Measurements from ENCODE around the gene CRISP1.
"Not testable (repeated sequence)": the region's sequence is repeated elsewhere in the genome, so short reads cannot be mapped to it uniquely, and the experiment has no call there.

The CRISP1 gene

DNA sequence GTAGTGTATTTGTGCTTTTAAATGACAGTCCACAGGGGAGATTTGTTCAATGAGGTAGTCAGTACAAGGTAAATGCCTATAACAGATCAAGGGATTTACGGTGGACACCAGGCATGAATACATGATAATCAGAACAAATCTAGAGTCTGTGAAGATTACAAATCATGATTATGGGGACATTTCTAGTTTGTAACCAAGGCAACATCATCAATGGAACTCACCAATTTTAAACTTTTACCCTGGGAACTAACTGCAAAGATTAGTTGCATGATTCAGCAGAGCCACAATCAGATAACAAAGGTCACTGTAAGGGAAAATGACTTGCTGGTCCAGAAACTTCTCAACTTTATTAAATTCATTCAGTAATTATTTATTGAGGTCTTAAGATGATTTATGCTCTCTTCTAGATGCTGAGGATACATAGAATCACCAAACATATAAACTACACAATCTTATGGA, at the start of gene CRISP1:
TSS of gene CRISP1 (minus strand) at position 51 of the 459 bp plus-strand sequence. CDS start 9,135 bp downstream, outside the sequence.
- no peak for DNase-seq (ENCODE audit: low read depth)

DNA sequence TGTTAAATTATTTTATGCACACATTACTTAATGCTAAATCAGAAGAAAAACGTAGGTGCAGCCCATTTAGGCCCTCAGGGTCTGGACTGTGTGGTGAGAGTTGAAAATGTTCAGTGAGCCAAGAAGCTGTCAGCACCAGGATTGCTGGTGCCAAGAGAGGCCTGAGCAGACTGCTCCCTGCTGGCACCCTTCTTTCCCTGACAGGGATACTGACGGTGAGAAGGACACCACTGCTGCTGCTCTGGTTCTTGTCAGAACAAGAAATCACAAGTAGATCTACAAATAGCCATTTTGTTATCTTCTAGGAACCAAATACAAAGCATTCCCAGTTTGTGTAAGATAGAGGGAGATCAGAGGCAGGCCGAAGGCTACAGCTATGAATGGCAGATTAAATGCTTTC, 48.7 kb upstream of the CRISP1 start:
- no peak for DNase-seq (ENCODE audit: low read depth)

DNA sequence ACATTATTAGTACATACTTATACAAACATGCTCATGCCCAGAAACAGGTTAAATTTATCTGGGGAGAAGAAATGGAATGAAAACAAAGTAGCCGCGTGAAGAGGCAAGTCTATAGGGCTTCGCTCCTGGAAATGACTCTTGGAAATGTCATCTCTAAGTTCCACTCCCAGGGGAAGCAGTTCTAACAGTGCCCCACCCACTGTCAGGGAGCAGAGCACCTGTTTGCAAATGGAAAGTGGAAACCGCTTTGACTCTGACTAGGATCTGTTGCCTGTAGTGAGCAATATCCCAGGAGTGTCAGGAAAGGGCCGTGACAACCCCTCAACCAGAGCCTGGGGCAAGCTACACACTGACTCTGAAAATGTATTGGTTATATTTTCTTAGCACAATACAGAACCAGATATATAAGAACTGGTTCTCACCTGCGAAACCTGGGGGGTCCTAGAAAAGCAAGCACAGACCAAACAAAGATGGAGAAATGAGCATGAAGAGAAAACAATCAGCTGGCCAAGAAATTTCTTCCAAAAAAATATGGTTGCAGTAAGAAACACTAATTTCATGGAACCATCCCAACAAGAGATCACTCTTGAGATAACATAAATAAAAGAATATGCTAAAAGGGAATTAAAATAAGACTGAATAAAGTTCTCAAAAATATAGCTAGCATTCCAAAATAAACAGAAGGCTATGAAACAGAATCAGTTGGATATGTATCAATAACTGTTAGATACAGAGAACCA, 47.5 kb upstream of the CRISP1 start:
- no peak for DNase-seq (ENCODE audit: low read depth)

DNA sequence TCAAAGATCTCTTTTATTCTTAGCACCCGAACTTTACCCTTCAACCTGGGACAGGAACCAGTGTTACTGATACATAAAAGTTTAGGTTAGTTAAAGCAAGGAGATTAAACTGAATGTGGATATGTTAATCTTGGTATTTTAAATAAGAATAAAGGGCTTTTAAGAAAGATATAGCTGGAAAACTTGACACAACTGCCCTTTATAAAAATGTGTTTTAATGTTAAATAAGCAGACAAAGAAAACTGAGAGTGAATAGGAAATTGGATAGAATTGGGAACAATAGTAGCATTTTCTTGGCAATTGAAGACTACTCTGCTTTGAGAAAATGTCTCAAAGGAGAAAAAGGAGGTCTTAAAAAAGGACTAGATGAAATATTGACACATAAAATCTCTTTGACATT, 45.9 kb upstream of the CRISP1 start:
- DNase-seq (ENCODE audit: low read depth): no peak

DNA sequence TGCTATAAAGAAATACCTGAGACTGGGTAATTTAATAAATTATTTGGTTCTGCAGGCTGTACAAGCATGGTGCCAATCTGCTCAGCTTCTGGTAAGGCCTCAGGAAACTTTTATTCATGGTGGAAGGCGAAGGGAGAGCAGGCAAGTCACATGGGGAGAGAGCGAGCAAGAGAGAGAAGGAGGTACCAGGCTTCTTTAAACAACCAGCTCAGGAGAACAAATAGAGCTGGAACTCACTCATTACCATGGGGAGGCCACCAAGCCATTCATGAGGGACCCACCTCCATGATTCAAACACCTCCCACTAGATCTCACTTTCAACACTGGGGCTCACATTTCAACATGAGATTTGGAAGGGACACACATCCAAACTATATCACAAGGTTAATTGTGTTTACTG, 44.9 kb upstream of the CRISP1 start:
- DNase-seq (ENCODE audit: low read depth): no peak

DNA sequence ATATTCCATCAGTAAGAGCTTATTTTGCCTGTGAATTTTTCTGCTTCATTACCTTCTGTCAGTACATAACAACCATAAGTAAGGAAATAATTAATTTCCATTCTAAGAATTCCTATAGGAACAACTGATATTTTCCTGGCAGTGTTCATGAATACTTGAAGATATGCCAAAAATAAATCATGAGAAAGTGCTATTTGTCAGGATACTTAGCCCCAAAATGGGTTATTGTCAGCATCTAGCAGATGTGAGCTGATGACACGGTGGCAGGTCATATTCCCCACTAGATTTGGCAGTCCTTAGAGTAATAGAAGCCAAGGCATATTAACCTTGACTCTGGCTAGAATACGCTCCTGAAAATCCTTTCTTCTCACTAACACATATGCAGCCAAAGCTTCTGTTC, 43.2 kb upstream of the CRISP1 start:
- DNase-seq (ENCODE audit: low read depth): no peak

GRCh38 chr6:49906526-49906925, 40.2 kb upstream of the CRISP1 start:
- no peak for DNase-seq (ENCODE audit: low read depth)

- no peak for DNase-seq (ENCODE audit: low read depth)
Measured at GRCh38 chr6:49905296-49905695, 39.0 kb upstream of the CRISP1 start.

DNA sequence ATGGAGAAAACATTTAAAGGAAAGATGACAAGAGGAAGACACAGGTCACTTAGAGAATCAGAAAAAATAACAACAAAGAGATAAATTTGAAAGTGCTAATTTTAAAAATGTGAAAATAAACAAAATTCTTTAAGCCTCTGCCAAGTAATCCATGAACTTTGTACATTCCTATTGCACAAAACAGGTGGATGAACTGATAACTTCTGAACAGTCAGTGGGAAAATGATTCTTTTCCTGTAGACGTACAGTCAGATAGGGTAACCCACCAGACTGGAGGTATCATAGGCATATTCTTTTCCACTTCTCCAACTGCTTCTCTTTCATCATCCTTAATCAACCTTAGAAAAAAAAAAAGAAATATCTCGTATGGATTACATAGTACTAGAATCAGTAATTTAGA, 36.5 kb upstream of the CRISP1 start:
- no peak for DNase-seq (ENCODE audit: low read depth)

- no peak for DNase-seq (ENCODE audit: low read depth)
Measured at GRCh38 chr6:49898904-49899566, 32.7 kb upstream of the CRISP1 start.

DNA sequence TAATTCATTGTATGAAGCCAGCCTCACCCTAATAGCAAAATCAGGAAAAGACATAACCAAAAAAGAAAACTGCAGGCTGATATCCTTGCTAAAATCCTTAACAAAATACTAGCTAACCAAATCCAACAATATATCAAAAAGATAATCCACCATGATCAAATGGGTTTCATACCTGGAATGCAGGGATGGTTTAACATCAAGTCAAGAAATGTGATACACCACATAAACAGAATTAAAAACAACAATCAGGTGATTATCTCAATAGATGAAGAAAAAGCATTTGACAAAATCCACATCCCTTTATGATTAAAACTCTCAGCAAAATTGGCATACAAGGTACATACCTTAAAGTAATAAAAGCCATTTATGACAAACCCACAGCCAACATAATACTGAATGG, 29.2 kb upstream of the CRISP1 start:
- DNase-seq (ENCODE audit: low read depth): not testable (repeated sequence)

- DNase-seq (ENCODE audit: low read depth): no peak
Measured at GRCh38 chr6:49892280-49892679, 25.9 kb upstream of the CRISP1 start.

DNA sequence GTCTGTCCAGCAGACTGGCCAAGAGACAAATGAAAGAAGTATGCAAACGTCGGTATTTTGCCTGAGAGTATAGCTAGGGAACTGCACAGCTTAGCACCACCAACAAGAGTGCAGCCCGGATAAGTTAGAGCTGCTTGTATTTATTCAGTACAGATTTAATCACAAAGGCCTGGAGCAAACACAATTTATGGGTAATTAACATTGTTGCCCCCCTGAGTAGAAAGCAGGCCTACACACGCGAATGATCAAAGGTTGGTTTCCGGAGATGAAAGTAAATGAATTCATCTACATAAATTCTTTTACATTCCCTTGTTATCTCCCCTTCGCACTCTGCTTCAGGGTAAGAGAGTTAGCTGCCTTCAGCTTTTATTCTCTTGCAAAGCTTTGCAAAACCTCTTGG, 24.7 kb upstream of the CRISP1 start:
- no peak for DNase-seq (ENCODE audit: low read depth)

GRCh38 chr6:49888742-49889431, 22.6 kb upstream of the CRISP1 start:
- no peak for DNase-seq (ENCODE audit: low read depth)

DNA sequence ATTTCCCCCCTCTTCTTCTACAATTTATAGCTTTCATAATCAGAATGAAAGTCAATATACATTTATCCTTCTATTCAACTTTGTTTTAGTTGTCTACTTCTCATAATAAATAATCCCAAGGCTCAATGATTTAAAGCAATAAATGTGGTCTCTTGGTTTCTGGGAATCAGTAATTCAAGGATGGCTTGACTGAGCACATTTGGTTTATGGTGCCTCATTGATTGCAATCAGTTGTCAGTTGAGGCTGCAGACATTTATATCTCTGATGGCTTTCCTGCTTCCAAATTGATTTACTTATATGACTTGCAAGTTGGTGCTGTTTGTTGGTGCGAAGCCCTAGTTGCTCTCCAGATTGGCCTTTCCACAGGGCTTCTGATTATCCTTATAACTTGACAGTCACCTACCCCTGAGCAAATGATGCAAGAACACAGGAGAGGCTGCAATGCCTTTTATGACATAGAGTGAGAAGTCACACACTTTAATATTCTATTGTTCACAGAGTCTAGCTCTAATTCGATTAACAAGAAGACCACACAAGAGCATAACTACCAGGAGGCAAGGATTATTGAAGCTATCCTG, 2.7 kb upstream of the CRISP1 start:
- no peak for DNase-seq (ENCODE audit: low read depth)

DNA sequence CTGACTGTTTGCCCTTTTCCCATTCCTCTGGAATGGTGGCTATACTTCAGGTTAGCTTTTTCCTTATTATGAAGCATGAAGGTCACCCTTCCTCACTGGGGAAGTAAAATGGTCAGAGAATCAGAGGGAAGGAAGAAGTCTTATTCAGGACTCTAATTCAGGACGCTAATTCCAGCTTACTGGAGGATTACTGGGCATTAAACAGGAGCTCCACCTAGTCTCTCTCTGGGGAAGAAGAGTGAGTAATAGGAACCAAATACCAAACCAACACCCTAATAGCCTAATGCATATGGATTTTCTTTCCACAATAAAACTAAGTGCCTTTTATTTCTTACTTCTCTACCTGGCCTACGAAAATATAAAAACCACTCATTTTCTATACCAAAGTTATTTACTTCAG, 10.1 kb downstream of the CRISP1 start:
- DNase-seq (ENCODE audit: low read depth): no peak

DNA sequence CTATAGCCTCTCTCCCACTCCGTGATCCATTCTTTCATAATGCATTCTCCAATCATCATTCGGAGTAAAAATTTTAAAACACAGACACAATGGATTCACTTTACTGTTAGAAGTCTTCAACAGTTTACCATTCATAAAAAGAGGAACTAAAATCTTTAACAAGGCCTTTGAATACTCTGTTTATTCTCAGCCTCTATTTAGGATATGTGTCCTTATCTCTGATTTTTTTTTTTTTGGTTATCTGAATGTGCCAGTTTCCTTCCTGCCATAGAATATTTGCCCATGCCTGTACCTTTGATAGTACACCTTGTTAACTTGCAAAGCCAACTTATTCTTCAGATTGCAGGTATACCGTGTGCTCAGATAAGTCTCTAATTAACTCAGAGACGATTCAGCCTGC, 11.1 kb downstream of the CRISP1 start:
- DNase-seq (ENCODE audit: low read depth): no peak

DNA sequence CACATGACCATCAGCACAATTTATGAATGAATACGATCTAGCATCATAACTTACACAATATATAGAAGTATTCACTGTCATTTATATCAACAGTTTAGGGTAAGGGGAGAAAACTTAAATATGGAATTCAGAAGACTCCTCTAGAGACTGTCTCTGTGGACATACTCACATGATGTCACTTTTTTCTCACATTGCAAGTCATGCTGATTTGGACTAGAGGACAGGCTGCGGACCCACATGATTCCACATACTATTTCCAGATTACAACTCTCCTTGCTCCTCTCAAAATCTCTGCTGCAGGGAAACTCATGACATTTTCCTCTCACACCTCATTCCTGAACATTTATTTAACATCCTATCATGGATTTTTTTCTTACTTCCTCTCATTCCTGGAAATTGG, 13.4 kb downstream of the CRISP1 start:
- DNase-seq (ENCODE audit: low read depth): no peak

DNA sequence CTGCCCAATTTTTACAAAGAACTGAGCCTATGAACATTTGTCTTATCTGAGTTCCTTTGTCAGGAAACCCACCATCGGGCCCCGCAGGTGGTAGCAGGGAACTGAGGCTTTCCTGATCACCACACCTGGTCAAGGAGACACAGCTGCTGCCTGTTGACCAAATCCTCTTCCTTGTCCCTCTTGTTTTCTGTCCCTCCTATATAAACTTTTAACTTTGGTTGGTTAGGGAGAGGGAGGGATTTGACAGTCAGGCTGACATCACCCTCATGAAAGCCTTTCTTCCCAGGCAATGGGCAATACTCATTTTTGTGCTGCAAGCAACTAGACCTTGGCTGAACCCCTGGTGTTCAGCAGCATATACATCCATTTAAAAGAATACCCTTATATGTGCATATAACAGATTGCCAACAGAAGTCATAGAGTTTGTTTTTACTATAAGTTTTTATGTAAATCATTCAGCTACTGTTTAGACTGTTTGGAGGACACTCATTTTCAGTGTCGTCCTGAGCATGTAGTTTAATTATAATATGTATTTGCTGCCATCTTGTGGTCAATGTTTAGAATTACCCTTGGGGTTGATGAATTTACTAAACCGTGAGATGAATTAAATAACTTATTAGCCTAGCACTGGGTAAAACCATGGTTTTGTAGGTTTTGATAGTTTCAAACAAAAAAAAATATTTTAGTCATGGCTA, 17.0 kb downstream of the CRISP1 start:
- DNase-seq (ENCODE audit: low read depth): no peak

GRCh38 chr6:49847673-49848072, 18.7 kb downstream of the CRISP1 start:
- DNase-seq (ENCODE audit: low read depth): no peak

DNA sequence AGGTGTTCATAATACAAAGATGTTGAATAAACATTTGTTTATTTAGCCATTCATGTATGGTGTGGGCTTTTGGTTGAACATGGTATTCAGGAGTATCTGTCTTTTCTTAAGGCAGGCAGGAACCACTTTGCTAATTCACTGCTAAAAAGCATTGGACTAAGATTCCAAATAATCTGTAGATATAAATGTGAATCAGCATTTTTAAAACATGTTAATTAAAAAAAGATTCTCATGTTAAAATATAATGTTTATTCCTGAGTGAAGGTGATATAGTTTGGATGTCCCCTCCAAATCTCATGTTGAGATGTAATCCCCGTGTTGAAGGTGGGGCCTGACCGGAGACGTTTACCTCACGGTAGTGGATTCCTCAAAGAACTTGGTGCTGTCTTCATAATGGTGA, 19.3 kb downstream of the CRISP1 start:
- DNase-seq (ENCODE audit: low read depth): no peak

DNA sequence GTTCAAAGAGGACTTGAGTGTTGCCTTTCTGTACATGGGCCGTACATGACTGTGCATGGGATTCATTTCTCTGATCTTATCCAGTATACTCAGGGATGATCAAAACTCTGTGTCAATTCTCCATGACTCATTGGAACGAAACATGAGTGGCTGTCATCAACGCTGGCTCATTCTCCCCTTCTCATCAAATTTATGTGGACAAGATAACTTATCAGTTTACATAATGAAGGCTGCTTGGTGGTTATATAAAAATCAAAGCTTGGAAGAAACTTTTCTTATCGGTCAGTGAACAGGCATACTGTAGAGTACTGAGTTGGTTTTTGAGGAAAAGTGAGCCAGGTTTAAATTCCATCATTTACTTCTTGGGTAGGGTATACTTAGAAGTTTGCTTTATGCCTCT, 24.9 kb downstream of the CRISP1 start:
- DNase-seq (ENCODE audit: low read depth): no peak
